Measurements from ENCODE around the gene ANKHD1. TPM values are rescaled to one million over a fixed set of nuclear protein-coding genes. Genes with fewer than 3 reads are reported as not detected.
"Not testable (repeated sequence)": the region's sequence is repeated elsewhere in the genome, so short reads cannot be mapped to it uniquely, and the experiment has no call there.

The ANKHD1 gene
- polyA plus RNA-seq, 4 donors = 88.3 to 151 (median 119) TPM

GRCh38 chr5:140420665-140421361 lies 19.2 kb downstream of the ANKHD1 start:
- no peak for DNase-seq (ENCODE audit: low read depth in 4 of 4, low spot score in 2 of 4)

GRCh38 chr5:140421375-140421774 lies 19.7 kb downstream of the ANKHD1 start:
- DNase-seq (ENCODE audit: low read depth in 4 of 4, low spot score in 2 of 4) = not testable (repeated sequence)

GRCh38 chr5:140423609-140424008 lies 22.0 kb downstream of the ANKHD1 start:
- no peak for DNase-seq (ENCODE audit: low read depth in 4 of 4, low spot score in 2 of 4)

- DNase-seq (ENCODE audit: low read depth in 4 of 4, low spot score in 2 of 4) = no peak
These were observed 22.5 kb downstream of the ANKHD1 start for GRCh38 chr5:140424135-140424534.

- DNase-seq (ENCODE audit: low read depth in 4 of 4, low spot score in 2 of 4) = not testable (repeated sequence)
These were observed 26.1 kb downstream of the ANKHD1 start for GRCh38 chr5:140427726-140428125.

GRCh38 chr5:140429724-140430123 lies 28.1 kb downstream of the ANKHD1 start:
- no peak for DNase-seq (ENCODE audit: low read depth in 4 of 4, low spot score in 2 of 4)

- no peak for DNase-seq (ENCODE audit: low read depth in 4 of 4, low spot score in 2 of 4)
These were observed 30.6 kb downstream of the ANKHD1 start for GRCh38 chr5:140432212-140432611.

GRCh38 chr5:140432916-140433315 lies 31.3 kb downstream of the ANKHD1 start:
- no peak for DNase-seq (ENCODE audit: low read depth in 4 of 4, low spot score in 2 of 4)

- DNase-seq (ENCODE audit: low read depth in 4 of 4, low spot score in 2 of 4) = not testable (repeated sequence)
These were observed 55.7 kb downstream of the ANKHD1 start for GRCh38 chr5:140457368-140457767.

- no peak for DNase-seq (ENCODE audit: low read depth in 4 of 4, low spot score in 2 of 4)
These were observed 65.5 kb downstream of the ANKHD1 start for GRCh38 chr5:140466981-140467742.

GRCh38 chr5:140468188-140468587 lies 66.6 kb downstream of the ANKHD1 start:
- no peak for DNase-seq (ENCODE audit: low read depth in 4 of 4, low spot score in 2 of 4)

- DNase-seq (ENCODE audit: low read depth in 4 of 4, low spot score in 2 of 4) = no peak
These were observed 67.6 kb downstream of the ANKHD1 start for GRCh38 chr5:140469259-140469658.

GRCh38 chr5:140480310-140481014 lies 78.8 kb downstream of the ANKHD1 start:
- DNase-seq (ENCODE audit: low read depth in 4 of 4, low spot score in 2 of 4) = no peak

- DNase-seq (ENCODE audit: low read depth in 4 of 4, low spot score in 2 of 4) = no peak
These were observed 80.1 kb downstream of the ANKHD1 start for GRCh38 chr5:140481758-140482157.

GRCh38 chr5:140483055-140483454 lies 81.4 kb downstream of the ANKHD1 start:
- DNase-seq (ENCODE audit: low read depth in 4 of 4, low spot score in 2 of 4) = no peak

- DNase-seq (ENCODE audit: low read depth in 4 of 4, low spot score in 2 of 4) = not testable (repeated sequence)
These were observed 86.5 kb downstream of the ANKHD1 start for GRCh38 chr5:140488141-140488540.

- no peak for DNase-seq (ENCODE audit: low read depth in 4 of 4, low spot score in 2 of 4)
These were observed 87.3 kb downstream of the ANKHD1 start for GRCh38 chr5:140488914-140489313.

- DNase-seq (ENCODE audit: low read depth in 4 of 4, low spot score in 2 of 4) = no peak
These were observed 96.3 kb downstream of the ANKHD1 start for GRCh38 chr5:140497897-140498296.

GRCh38 chr5:140498591-140498990 lies 97.0 kb downstream of the ANKHD1 start:
- DNase-seq (ENCODE audit: low read depth in 4 of 4, low spot score in 2 of 4) = no peak

- no peak for DNase-seq (ENCODE audit: low read depth in 4 of 4, low spot score in 2 of 4)
These were observed 101.2 kb downstream of the ANKHD1 start for GRCh38 chr5:140502834-140503233.

- no peak for DNase-seq (ENCODE audit: low read depth in 4 of 4, low spot score in 2 of 4)
These were observed 108.3 kb downstream of the ANKHD1 start for GRCh38 chr5:140509898-140510297.
